Measurements from ENCODE around the gene UPK2.

Gene UPK2

GRCh38 chr11:118996926-118997626 is 41.0 kb downstream of the UPK2 start:
- DNase-seq: no peak

- DNase-seq: peak; percentile 94
These were observed 41.7 kb downstream of the UPK2 start, which contains the start of gene CENATAC for GRCh38 chr11:118997627-118998387. CENATAC (plus strand) TSS chr11:118998138; CDS start chr11:118998198, 60 bp downstream.

GRCh38 chr11:118998388-118998717 is 42.3 kb downstream of the UPK2 start:
- no peak for DNase-seq

- no peak for DNase-seq
These were observed 42.7 kb downstream of the UPK2 start for GRCh38 chr11:118998822-118999221.

GRCh38 chr11:119000906-119001305 is 44.8 kb downstream of the UPK2 start:
- DNase-seq: no peak

- DNase-seq: no peak
These were observed 50.6 kb downstream of the UPK2 start for GRCh38 chr11:119006656-119007055.

Data from NCI-H1092 (cell line).